Measurements from ENCODE around the gene TMTC2. TPM values are rescaled to one million over a fixed set of nuclear protein-coding genes. Genes with fewer than 3 reads are reported as not detected.

TMTC2 gene
- total RNA-seq, 4 donors from 2014 or later = 19.5 to 35.8 (median 22.9) TPM

DNA sequence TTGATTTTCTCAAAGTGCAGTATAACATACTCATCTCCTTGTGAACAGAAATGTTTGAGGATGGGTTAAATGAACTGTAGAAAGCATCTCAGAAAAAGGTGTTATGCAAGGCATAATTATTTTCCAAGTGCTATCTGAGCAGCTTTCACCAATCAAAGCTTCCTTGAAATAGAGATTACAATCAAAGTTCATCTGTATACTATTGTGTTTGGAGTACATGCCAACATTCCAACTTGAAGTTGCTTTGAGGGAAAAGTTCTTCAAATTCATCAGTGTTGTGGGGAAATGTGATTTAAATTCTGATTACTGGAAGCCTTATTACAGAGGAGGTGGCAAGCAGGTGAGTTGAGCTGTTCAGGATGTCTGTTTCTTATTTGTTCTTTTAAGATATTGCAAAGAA is 68.2 kb downstream of the TMTC2 start:
- H3K9me3 ChIP-seq = no peaks in the 10 kb centered on the region
- no peak for DNase-seq (ENCODE audit: low spot score in 2 of 2)
- no peaks in the 10 kb centered on the region for H3K27me3 ChIP-seq
- H3K4me1 ChIP-seq = peaks cover 0 to 33% (median 5%) of the 10 kb centered on the region in 4 donors
- H3K4me3 ChIP-seq = no peak overlapping the region
- H3K27ac ChIP-seq = no peak overlapping the region
- no peaks in the 10 kb centered on the region for H3K36me3 ChIP-seq
- TF ChIP-seq, protein P1, sequence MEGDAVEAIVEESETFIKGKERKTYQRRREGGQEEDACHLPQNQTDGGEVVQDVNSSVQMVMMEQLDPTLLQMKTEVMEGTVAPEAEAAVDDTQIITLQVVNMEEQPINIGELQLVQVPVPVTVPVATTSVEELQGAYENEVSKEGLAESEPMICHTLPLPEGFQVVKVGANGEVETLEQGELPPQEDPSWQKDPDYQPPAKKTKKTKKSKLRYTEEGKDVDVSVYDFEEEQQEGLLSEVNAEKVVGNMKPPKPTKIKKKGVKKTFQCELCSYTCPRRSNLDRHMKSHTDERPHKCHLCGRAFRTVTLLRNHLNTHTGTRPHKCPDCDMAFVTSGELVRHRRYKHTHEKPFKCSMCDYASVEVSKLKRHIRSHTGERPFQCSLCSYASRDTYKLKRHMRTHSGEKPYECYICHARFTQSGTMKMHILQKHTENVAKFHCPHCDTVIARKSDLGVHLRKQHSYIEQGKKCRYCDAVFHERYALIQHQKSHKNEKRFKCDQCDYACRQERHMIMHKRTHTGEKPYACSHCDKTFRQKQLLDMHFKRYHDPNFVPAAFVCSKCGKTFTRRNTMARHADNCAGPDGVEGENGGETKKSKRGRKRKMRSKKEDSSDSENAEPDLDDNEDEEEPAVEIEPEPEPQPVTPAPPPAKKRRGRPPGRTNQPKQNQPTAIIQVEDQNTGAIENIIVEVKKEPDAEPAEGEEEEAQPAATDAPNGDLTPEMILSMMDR (IDR thresholded peaks at IDR 0.05) = no peak
- TF ChIP-seq POLR2A (IDR thresholded peaks at IDR 0.05) (no peak), EP300 (IDR thresholded peaks at IDR 0.05) (no peak)

DNA sequence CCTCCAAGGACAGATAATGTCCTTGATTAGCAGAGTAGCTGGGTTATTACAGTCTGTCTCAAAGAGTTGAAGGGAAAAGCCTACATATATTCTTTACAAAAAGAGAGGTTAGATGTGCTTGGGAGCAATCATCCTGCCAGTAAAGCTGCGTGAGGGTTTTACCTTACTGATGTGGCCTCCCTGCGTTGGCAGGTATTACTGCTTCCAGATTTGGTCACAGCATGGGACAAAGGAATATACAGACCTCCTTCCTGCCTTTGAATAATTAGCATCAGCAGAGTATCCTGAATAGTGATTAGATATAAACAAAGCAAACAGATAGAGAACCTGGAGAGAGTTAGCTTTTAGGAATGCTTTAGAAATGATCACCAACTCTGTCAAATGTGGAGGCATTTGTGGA is 69.6 kb downstream of the TMTC2 start:
- no peaks in the 10 kb centered on the region for H3K36me3 ChIP-seq
- H3K4me3 ChIP-seq = no peak overlapping the region
- no peaks in the 10 kb centered on the region for H3K27me3 ChIP-seq
- H3K4me1 ChIP-seq = peaks cover 0 to 33% (median 5%) of the 10 kb centered on the region in 4 donors
- no peak for DNase-seq (ENCODE audit: low spot score in 2 of 2)
- TF ChIP-seq EP300 (IDR thresholded peaks at IDR 0.05) = no peak
- no peak for TF ChIP-seq POLR2A (IDR thresholded peaks at IDR 0.05)
- TF ChIP-seq, protein P1 (IDR thresholded peaks at IDR 0.05) = no peak
- H3K27ac ChIP-seq = no peak overlapping the region
- H3K9me3 ChIP-seq = no peaks in the 10 kb centered on the region
- 83 to 91% methylated on average over 2 of the region's 2 CpGs for WGBS, 2 donors

DNA sequence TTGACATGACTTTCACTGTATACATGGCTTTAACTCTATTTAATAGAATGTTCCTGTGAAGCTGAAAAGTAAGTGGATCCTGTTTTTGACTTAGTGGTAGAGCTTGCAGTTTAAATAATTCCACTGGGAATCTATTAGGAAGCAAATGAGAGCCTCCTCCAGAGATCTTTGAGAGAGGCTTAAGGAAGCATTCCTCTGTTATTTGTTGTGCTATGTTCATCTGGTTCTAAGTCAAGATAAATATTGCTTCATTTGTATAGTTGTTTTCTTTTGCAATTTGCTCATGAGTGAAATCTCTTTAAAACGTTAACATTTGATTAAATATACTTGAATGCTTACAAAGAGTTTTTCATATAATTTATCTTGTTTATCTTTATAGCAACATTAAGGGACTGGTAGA is 70.4 kb downstream of the TMTC2 start:
- TF ChIP-seq, protein P1 (IDR thresholded peaks at IDR 0.05) = no peak
- TF ChIP-seq POLR2A (IDR thresholded peaks at IDR 0.05) (no peak), EP300 (IDR thresholded peaks at IDR 0.05) (no peak)
- no peaks in the 10 kb centered on the region for H3K9me3 ChIP-seq
- no peaks in the 10 kb centered on the region for H3K36me3 ChIP-seq
- no peak overlapping the region for H3K4me3 ChIP-seq
- H3K27ac ChIP-seq = no peak overlapping the region
- no peak for DNase-seq (ENCODE audit: low spot score in 2 of 2)
- 37 to 39% methylated on average over 1 of the region's 1 CpG for WGBS, 2 donors
- H3K4me1 ChIP-seq = peaks cover 0 to 33% (median 5%) of the 10 kb centered on the region in 4 donors
- no peaks in the 10 kb centered on the region for H3K27me3 ChIP-seq

DNA sequence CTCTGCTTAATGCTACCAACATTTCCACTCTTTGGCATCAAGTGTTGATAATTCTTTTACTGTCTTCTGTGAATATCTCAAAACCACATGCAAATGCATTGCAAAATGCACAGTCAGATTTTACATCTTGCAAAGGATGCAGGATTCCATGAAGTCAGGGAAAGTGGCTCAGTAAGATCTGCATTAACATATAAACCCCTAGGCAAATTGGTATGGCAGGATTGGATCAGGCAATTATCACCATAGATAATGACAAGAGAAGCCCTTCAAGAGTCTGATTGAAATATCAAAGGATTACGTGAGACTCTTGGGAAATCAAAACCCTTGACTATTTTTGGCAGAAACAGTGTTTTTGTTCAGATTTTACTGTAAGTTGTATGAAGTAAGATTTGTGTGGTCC is 71.0 kb downstream of the TMTC2 start:
- H3K4me3 ChIP-seq = no peak overlapping the region
- H3K27ac ChIP-seq = no peak overlapping the region
- 48 to 67% methylated on average over 1 of the region's 1 CpG for WGBS, 2 donors
- TF ChIP-seq POLR2A (IDR thresholded peaks at IDR 0.05) = no peak
- H3K36me3 ChIP-seq = no peaks in the 10 kb centered on the region
- no peak for DNase-seq (ENCODE audit: low spot score in 2 of 2)
- H3K4me1 ChIP-seq = peaks cover 0 to 33% (median 5%) of the 10 kb centered on the region in 4 donors
- H3K27me3 ChIP-seq = no peaks in the 10 kb centered on the region
- H3K9me3 ChIP-seq = no peaks in the 10 kb centered on the region

DNA sequence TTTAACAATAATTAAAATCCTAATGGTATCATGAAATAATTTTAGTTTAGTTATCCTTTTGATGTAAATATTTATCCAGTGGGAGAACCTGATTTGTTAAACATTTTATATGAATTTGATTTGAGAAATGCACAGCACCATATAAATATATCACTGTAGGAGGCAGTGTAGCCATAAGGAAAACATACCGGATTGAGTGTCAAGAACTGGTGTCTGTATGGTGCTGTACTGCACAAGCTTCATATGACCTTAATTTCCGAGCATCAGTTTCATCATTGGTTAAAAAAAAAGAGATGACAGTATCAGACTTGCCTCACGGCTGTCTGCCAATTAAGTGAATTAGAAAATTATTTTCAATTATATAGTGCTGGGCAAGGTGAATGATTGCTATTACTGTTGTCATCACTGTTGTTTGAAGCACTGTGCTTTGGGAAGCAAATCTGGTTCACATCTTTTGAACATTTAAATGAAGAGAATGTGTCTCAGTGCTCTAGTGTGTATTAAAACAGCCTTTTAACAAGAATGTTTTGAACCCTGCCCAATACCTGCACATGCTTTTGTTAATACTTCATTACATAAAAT is 72.1 kb downstream of the TMTC2 start:
- peaks cover 0 to 33% (median 5%) of the 10 kb centered on the region in 4 donors for H3K4me1 ChIP-seq
- no peak overlapping the region for H3K4me3 ChIP-seq
- 34 to 50% methylated on average over 3 of the region's 3 CpGs for WGBS, 2 donors
- no peaks in the 10 kb centered on the region for H3K27me3 ChIP-seq
- DNase-seq (ENCODE audit: low spot score in 2 of 2) = no peak
- no peaks in the 10 kb centered on the region for H3K9me3 ChIP-seq
- TF ChIP-seq POLR2A (IDR thresholded peaks at IDR 0.05) = no peak
- TF ChIP-seq, protein P1 (IDR thresholded peaks at IDR 0.05) = peak in 4 of 5 experiments; percentile 6 to 26 (median 17)
- TF ChIP-seq EP300 (IDR thresholded peaks at IDR 0.05) = no peak
- H3K36me3 ChIP-seq = no peaks in the 10 kb centered on the region
- H3K27ac ChIP-seq = no peak overlapping the region

Data from tibial nerve (tissue), 4 donors.